ENCODE results near the gene PDZD7. TPM values are rescaled to one million over a fixed set of nuclear protein-coding genes. Genes with fewer than 3 reads are reported as not detected.
A peak's percentile ranks its signal among the peaks of the same experiment; 100 is the strongest.

PDZD7 gene
- total RNA-seq, 3 donors from 2014 or later = 0.05 to 0.26 TPM; not detected in 1

GRCh38 chr10:100972904-100973535 lies 57.9 kb downstream of the PDZD7 start:
- ATAC-seq (no peak), DNase-seq (no peak)
- no peaks in the 10 kb centered on the region for H3K36me3 Mint-ChIP-seq (ENCODE audit: insufficient read depth)
- H3K27me3 Mint-ChIP-seq (ENCODE audit: low read depth) = no peaks in the 10 kb centered on the region
- H3K4me3 Mint-ChIP-seq = no peak overlapping the region
- no peaks in the 10 kb centered on the region for H3K9me3 Mint-ChIP-seq
- peaks cover 11% of the 10 kb centered on the region for H3K4me1 Mint-ChIP-seq (ENCODE audit: low read depth)

GRCh38 chr10:100972115-100972903 lies 58.6 kb downstream of the PDZD7 start:
- no peak for ATAC-seq
- Mint-ChIP-seq H3K9me3 (no peaks in the 10 kb centered on the region), H3K36me3 (ENCODE audit: insufficient read depth) (peaks cover 2% of the 10 kb centered on the region), H3K27me3 (ENCODE audit: low read depth) (no peaks in the 10 kb centered on the region), H3K4me3 (no peak overlapping the region), H3K4me1 (ENCODE audit: low read depth) (peaks cover 11% of the 10 kb centered on the region)
- DNase-seq = no peak

- Mint-ChIP-seq H3K4me3 (no peak overlapping the region), H3K9me3 (no peaks in the 10 kb centered on the region), H3K4me1 (ENCODE audit: low read depth) (peaks cover 11% of the 10 kb centered on the region), H3K27me3 (ENCODE audit: low read depth) (no peaks in the 10 kb centered on the region), H3K36me3 (ENCODE audit: insufficient read depth) (peaks cover 2% of the 10 kb centered on the region)
- DNase-seq (no peak), ATAC-seq (no peak)
These were observed 59.8 kb downstream of the PDZD7 start for GRCh38 chr10:100970914-100971811.

- peak overlapping the region; percentile 48 for H3K4me3 Mint-ChIP-seq
- peaks cover 11% of the 10 kb centered on the region for H3K4me1 Mint-ChIP-seq (ENCODE audit: low read depth)
- peaks cover 2% of the 10 kb centered on the region for H3K36me3 Mint-ChIP-seq (ENCODE audit: insufficient read depth)
- H3K27me3 Mint-ChIP-seq (ENCODE audit: low read depth) = no peaks in the 10 kb centered on the region
- ATAC-seq (peak in 1 of 2 donors; percentile 30), DNase-seq (peak; percentile 30)
- H3K9me3 Mint-ChIP-seq = no peaks in the 10 kb centered on the region
These were observed 60.6 kb downstream of the PDZD7 start for GRCh38 chr10:100970076-100970913.

- peak within 1 kb of the TSS; percentile 67 for H3K4me3 Mint-ChIP-seq
- H3K27me3 Mint-ChIP-seq (ENCODE audit: low read depth) = no peaks in the 10 kb centered on the region
- DNase-seq = peak; percentile 41
- H3K9me3 Mint-ChIP-seq = no peaks in the 10 kb centered on the region
- peaks cover 11% of the 10 kb centered on the region for H3K4me1 Mint-ChIP-seq (ENCODE audit: low read depth)
- H3K36me3 Mint-ChIP-seq (ENCODE audit: insufficient read depth) = peaks cover 2% of the 10 kb centered on the region
- peak; percentile 82 to 84 for ATAC-seq
These were observed 61.5 kb downstream of the PDZD7 start, which contains the start of gene SEMA4G for GRCh38 chr10:100969187-100970075. Gene SEMA4G, plus strand, starts transcription at chr10:100969504. Its CDS starts 3,409 bp downstream, at chr10:100972913.

- peaks cover 11% of the 10 kb centered on the region for H3K4me1 Mint-ChIP-seq (ENCODE audit: low read depth)
- H3K36me3 Mint-ChIP-seq (ENCODE audit: insufficient read depth) = peaks cover 2% of the 10 kb centered on the region
- peak overlapping the region; percentile 67 for H3K4me3 Mint-ChIP-seq
- H3K27me3 Mint-ChIP-seq (ENCODE audit: low read depth) = no peaks in the 10 kb centered on the region
- ATAC-seq (peak in 1 of 2 donors; percentile 20), DNase-seq (no peak)
- H3K9me3 Mint-ChIP-seq = no peaks in the 10 kb centered on the region
These were observed 62.1 kb downstream of the PDZD7 start for GRCh38 chr10:100968863-100969186.

GRCh38 chr10:100968062-100968736 lies 62.7 kb downstream of the PDZD7 start:
- Mint-ChIP-seq H3K27me3 (ENCODE audit: low read depth) (no peaks in the 10 kb centered on the region), H3K4me1 (ENCODE audit: low read depth) (peaks cover 11% of the 10 kb centered on the region), H3K36me3 (ENCODE audit: insufficient read depth) (peaks cover 3% of the 10 kb centered on the region), H3K9me3 (no peaks in the 10 kb centered on the region), H3K4me3 (peak overlapping the region; percentile 67)
- DNase-seq (no peak), ATAC-seq (no peak)

- ATAC-seq (no peak), DNase-seq (no peak)
- H3K4me1 Mint-ChIP-seq (ENCODE audit: low read depth) = peaks cover 11% of the 10 kb centered on the region
- H3K36me3 Mint-ChIP-seq (ENCODE audit: insufficient read depth) = peaks cover 8% of the 10 kb centered on the region
- no peaks in the 10 kb centered on the region for H3K9me3 Mint-ChIP-seq
- no peaks in the 10 kb centered on the region for H3K27me3 Mint-ChIP-seq (ENCODE audit: low read depth)
- no peak overlapping the region for H3K4me3 Mint-ChIP-seq
These were observed 63.6 kb downstream of the PDZD7 start for GRCh38 chr10:100967332-100967731.

- DNase-seq (no peak), ATAC-seq (no peak)
- Mint-ChIP-seq H3K36me3 (ENCODE audit: insufficient read depth) (peaks cover 8% of the 10 kb centered on the region), H3K9me3 (no peaks in the 10 kb centered on the region), H3K27me3 (ENCODE audit: low read depth) (no peaks in the 10 kb centered on the region), H3K4me3 (no peak overlapping the region), H3K4me1 (ENCODE audit: low read depth) (peaks cover 11% of the 10 kb centered on the region)
These were observed 64.0 kb downstream of the PDZD7 start for GRCh38 chr10:100966887-100967286.

- Mint-ChIP-seq H3K36me3 (ENCODE audit: insufficient read depth) (peaks cover 13% of the 10 kb centered on the region), H3K4me1 (ENCODE audit: low read depth) (peaks cover 11% of the 10 kb centered on the region), H3K9me3 (no peaks in the 10 kb centered on the region), H3K27me3 (ENCODE audit: low read depth) (no peaks in the 10 kb centered on the region), H3K4me3 (no peak overlapping the region)
- DNase-seq = no peak
- ATAC-seq = no peak
These were observed 65.1 kb downstream of the PDZD7 start for GRCh38 chr10:100965820-100966219.

GRCh38 chr10:100963826-100964225 lies 67.1 kb downstream of the PDZD7 start:
- ATAC-seq (no peak), DNase-seq (no peak)
- Mint-ChIP-seq H3K4me1 (ENCODE audit: low read depth) (peaks cover 8% of the 10 kb centered on the region), H3K4me3 (no peak overlapping the region), H3K36me3 (ENCODE audit: insufficient read depth) (peaks cover 24% of the 10 kb centered on the region), H3K9me3 (no peaks in the 10 kb centered on the region), H3K27me3 (ENCODE audit: low read depth) (no peaks in the 10 kb centered on the region)

- Mint-ChIP-seq H3K9me3 (no peaks in the 10 kb centered on the region), H3K27me3 (ENCODE audit: low read depth) (no peaks in the 10 kb centered on the region), H3K4me1 (ENCODE audit: low read depth) (no peaks in the 10 kb centered on the region), H3K4me3 (no peak overlapping the region), H3K36me3 (ENCODE audit: insufficient read depth) (peaks cover 28% of the 10 kb centered on the region)
- no peak for DNase-seq
- no peak for ATAC-seq
These were observed 68.4 kb downstream of the PDZD7 start for GRCh38 chr10:100962351-100963080.
